ENCODE measurements around the gene HIP1.

The HIP1 gene

GRCh38 chr7:75626954-75627353, 111.8 kb downstream of the HIP1 start:
- TF ChIP-seq GATA2 (IDR thresholded peaks at IDR 0.05; ENCODE audit: low read depth, low read length), result no peak
- TF ChIP-seq GATA3 (IDR thresholded peaks at IDR 0.05; ENCODE audit: low read depth, low read length), result no peak

GRCh38 chr7:75625868-75626267, 112.9 kb downstream of the HIP1 start:
- TF ChIP-seq GATA2 (IDR thresholded peaks at IDR 0.05; ENCODE audit: low read depth, low read length) (no peak), GATA3 (IDR thresholded peaks at IDR 0.05; ENCODE audit: low read depth, low read length) (no peak)

- TF ChIP-seq GATA3 (IDR thresholded peaks at IDR 0.05; ENCODE audit: low read depth, low read length) (no peak), GATA2 (IDR thresholded peaks at IDR 0.05; ENCODE audit: low read depth, low read length) (no peak)
Measured at GRCh38 chr7:75624134-75624832, 114.5 kb downstream of the HIP1 start.

GRCh38 chr7:75623390-75624133, 115.2 kb downstream of the HIP1 start:
- TF ChIP-seq GATA3 (IDR thresholded peaks at IDR 0.05; ENCODE audit: low read depth, low read length) (no peak), GATA2 (IDR thresholded peaks at IDR 0.05; ENCODE audit: low read depth, low read length) (no peak)

GRCh38 chr7:75621124-75621523, 117.6 kb downstream of the HIP1 start:
- TF ChIP-seq GATA3 (IDR thresholded peaks at IDR 0.05; ENCODE audit: low read depth, low read length), result no peak
- no peak for TF ChIP-seq GATA2 (IDR thresholded peaks at IDR 0.05; ENCODE audit: low read depth, low read length)

GRCh38 chr7:75619636-75620035, 119.1 kb downstream of the HIP1 start:
- no peak for TF ChIP-seq GATA2 (IDR thresholded peaks at IDR 0.05; ENCODE audit: low read depth, low read length)
- no peak for TF ChIP-seq GATA3 (IDR thresholded peaks at IDR 0.05; ENCODE audit: low read depth, low read length)

- no peak for TF ChIP-seq GATA3 (IDR thresholded peaks at IDR 0.05; ENCODE audit: low read depth, low read length)
- no peak for TF ChIP-seq GATA2 (IDR thresholded peaks at IDR 0.05; ENCODE audit: low read depth, low read length)
Measured at GRCh38 chr7:75617634-75618234, 121.0 kb downstream of the HIP1 start.

GRCh38 chr7:75616421-75617167, 122.1 kb downstream of the HIP1 start:
- no peak for TF ChIP-seq GATA3 (IDR thresholded peaks at IDR 0.05; ENCODE audit: low read depth, low read length)

- TF ChIP-seq GATA2 (IDR thresholded peaks at IDR 0.05; ENCODE audit: low read depth, low read length) (no peak), GATA3 (IDR thresholded peaks at IDR 0.05; ENCODE audit: low read depth, low read length) (no peak)
Measured at GRCh38 chr7:75614401-75614800, 124.3 kb downstream of the HIP1 start.

- no peak for TF ChIP-seq GATA3 (IDR thresholded peaks at IDR 0.05; ENCODE audit: low read depth, low read length)
Measured at GRCh38 chr7:75613351-75613750, 125.4 kb downstream of the HIP1 start.

GRCh38 chr7:75611557-75612178, 127.1 kb downstream of the HIP1 start:
- TF ChIP-seq GATA3 (IDR thresholded peaks at IDR 0.05; ENCODE audit: low read depth, low read length), result no peak
- TF ChIP-seq GATA2 (IDR thresholded peaks at IDR 0.05; ENCODE audit: low read depth, low read length), result no peak

GRCh38 chr7:75608451-75609122, 130.2 kb downstream of the HIP1 start:
- TF ChIP-seq GATA2 (IDR thresholded peaks at IDR 0.05; ENCODE audit: low read depth, low read length) (no peak), GATA3 (IDR thresholded peaks at IDR 0.05; ENCODE audit: low read depth, low read length) (no peak)

- TF ChIP-seq GATA2 (IDR thresholded peaks at IDR 0.05; ENCODE audit: low read depth, low read length) (no peak), GATA3 (IDR thresholded peaks at IDR 0.05; ENCODE audit: low read depth, low read length) (no peak)
Measured at GRCh38 chr7:75604408-75604807, 134.3 kb downstream of the HIP1 start.

Measured in SH-SY5Y (cell line).